K562 (cell line): ENCODE data around the gene POU2F1. TPM values are rescaled to one million over a fixed set of nuclear protein-coding genes. Genes with fewer than 3 reads are reported as not detected.
A peak's percentile ranks its signal among the peaks of the same experiment; 100 is the strongest.

Experiments used
- ARNT ChIP-seq, 2 experiments: fragments of 450-650 bp; IDR thresholded peaks; 2 replicates each; pipeline ENCODE4 v1.6.1; 2016; ENCODE audit warnings: mild to moderate bottlenecking in 1 of 2
- ESRRB ChIP-seq: fragments of 250-450 bp; sonication (Bioruptor Pico); IDR thresholded peaks from 2 replicates; pipeline ENCODE4 v1.5.0; 2020; ENCODE audit warnings: mild to moderate bottlenecking, moderate library complexity, borderline replicate concordance
- HDAC8 ChIP-seq: fragments of 450-650 bp; IDR thresholded peaks from 2 replicates; pipeline ENCODE4 v1.6.1; 2016; ENCODE audit warnings: mild to moderate bottlenecking, missing genetic modification characterization, moderate library complexity, missing compliant biosample characterization
- MYC ChIP-seq, 2 experiments: fragments of 250-450 bp in 1 of 2; sonication (Bioruptor Pico) in 1 of 2; IDR thresholded peaks; 2 replicates each; pipeline versions ENCODE4 v1.5.1 to v1.6.1; 2012 to 2021; ENCODE audit warnings: low read depth in 2 of 2, borderline replicate concordance in 1 of 2, improper control_type of control experiment in 1 of 2, low read length in 1 of 2, mild to moderate bottlenecking in 1 of 2, moderate library complexity in 1 of 2
- RHOXF2B ChIP-seq: fragments of 250-450 bp; sonication (Bioruptor Pico); conservative IDR thresholded peaks from 2 replicates; pipeline ENCODE4 v1.5.1; 2021
- RUNX1 ChIP-seq: sonication (generic); IDR thresholded peaks from 2 replicates; pipeline ENCODE4 v1.6.1; 2016; ENCODE audit warnings: antibody characterized with exemption, low read depth
- SMARCE1 ChIP-seq: fragments of 450-650 bp; IDR thresholded peaks from 2 replicates; pipeline ENCODE4 v1.7.1; 2016; ENCODE audit warnings: mild to moderate bottlenecking
- SUPT5H ChIP-seq: fragments of 450-650 bp; IDR thresholded peaks from 2 replicates; pipeline ENCODE4 v1.6.1; 2016
- ZC3H11A ChIP-seq: IDR thresholded peaks from 2 replicates; pipeline ENCODE4 v1.6.1; 2012; ENCODE audit warnings: low read depth, low read length, improper control_type of control experiment
- ZNF445 ChIP-seq: fragments of 250-450 bp; sonication (Bioruptor Pico); IDR thresholded peaks from 2 replicates; pipeline ENCODE4 v1.4.0; 2020; ENCODE audit warnings: low read depth, mild to moderate bottlenecking, moderate library complexity
- ZNF717 ChIP-seq: fragments of 250-450 bp; sonication (Bioruptor Pico); IDR thresholded peaks from 2 replicates; pipeline ENCODE4 v1.5.0; 2021
- polyA plus RNA-seq, 8 experiments: library from polyadenylated mRNA; depleted of rRNA in 4 of 8; stranded (reverse) in 5 of 8; unstranded in 3 of 8; fragments of >200 nt; fragmentation: Nextera tagmentation in 2 of 8; fragmentation: Illumina TruSeq in 1 of 8; extraction: Ambion mirVana in 2 of 8; extraction: Trizol in 1 of 8; gene quantifications; 2 replicates each; pipeline versions ENCODE4 v1.2.1 to v1.2.3, GENCODE V29; 2011 to 2014; ENCODE audit warnings: inconsistent platforms in 1 of 8, missing spikeins in 1 of 8
- total RNA-seq, 7 experiments: library from RNA; depleted of rRNA in 6 of 7; stranded (reverse); fragments of >200 nt in 6 of 7; fragmentation: Illumina TruSeq in 2 of 7; extraction: Trizol in 2 of 7; gene quantifications; 2 replicates each; pipeline versions ENCODE4 v1.2.1 to v1.2.3, GENCODE V29; 2011 to 2021; ENCODE audit warnings: low replicate concordance in 1 of 7
- TF ChIP-seq, protein P1 (sequence below): fragments of 450-650 bp; IDR thresholded peaks from 2 replicates; pipeline ENCODE4 v1.6.1; 2017; ENCODE audit warnings: antibody characterized with exemption, mild to moderate bottlenecking
- TF ChIP-seq, protein P2 (sequence below): fragments of 250-450 bp; sonication (Bioruptor Pico); IDR thresholded peaks from 2 replicates; pipeline ENCODE4 v1.8.0; 2021; ENCODE audit warnings: mild to moderate bottlenecking, moderate library complexity
- TF ChIP-seq, protein P3 (sequence below): IDR thresholded peaks from 2 replicates; pipeline ENCODE4 v1.6.1; 2012; ENCODE audit warnings: low read depth, low read length, improper control_type of control experiment, borderline replicate concordance
- TF ChIP-seq, protein P4 (sequence below), 3 experiments: fragments of 200-800 bp in 1 of 3; fragments of 250-450 bp in 1 of 3; fragments of 450-650 bp in 1 of 3; sonication (Bioruptor Pico) in 1 of 3; sonication (Bioruptor generic) in 1 of 3; formaldehyde crosslinking in 1 of 3; IDR thresholded peaks; 2 replicates each; pipeline versions ENCODE4 v1.6.1 to v1.8.0; 2016 to 2022; ENCODE audit warnings: mild to moderate bottlenecking in 2 of 3, missing genetic modification characterization in 2 of 3, missing compliant biosample characterization in 1 of 3, moderate library complexity in 1 of 3

POU2F1 gene
- total and polyA plus RNA-seq, 9 of the 15 experiments (the other 6 are each of a cell fraction or from before 2014, with no cell fraction given) = 2.6 to 22.3 (median 8.8) TPM

DNA sequence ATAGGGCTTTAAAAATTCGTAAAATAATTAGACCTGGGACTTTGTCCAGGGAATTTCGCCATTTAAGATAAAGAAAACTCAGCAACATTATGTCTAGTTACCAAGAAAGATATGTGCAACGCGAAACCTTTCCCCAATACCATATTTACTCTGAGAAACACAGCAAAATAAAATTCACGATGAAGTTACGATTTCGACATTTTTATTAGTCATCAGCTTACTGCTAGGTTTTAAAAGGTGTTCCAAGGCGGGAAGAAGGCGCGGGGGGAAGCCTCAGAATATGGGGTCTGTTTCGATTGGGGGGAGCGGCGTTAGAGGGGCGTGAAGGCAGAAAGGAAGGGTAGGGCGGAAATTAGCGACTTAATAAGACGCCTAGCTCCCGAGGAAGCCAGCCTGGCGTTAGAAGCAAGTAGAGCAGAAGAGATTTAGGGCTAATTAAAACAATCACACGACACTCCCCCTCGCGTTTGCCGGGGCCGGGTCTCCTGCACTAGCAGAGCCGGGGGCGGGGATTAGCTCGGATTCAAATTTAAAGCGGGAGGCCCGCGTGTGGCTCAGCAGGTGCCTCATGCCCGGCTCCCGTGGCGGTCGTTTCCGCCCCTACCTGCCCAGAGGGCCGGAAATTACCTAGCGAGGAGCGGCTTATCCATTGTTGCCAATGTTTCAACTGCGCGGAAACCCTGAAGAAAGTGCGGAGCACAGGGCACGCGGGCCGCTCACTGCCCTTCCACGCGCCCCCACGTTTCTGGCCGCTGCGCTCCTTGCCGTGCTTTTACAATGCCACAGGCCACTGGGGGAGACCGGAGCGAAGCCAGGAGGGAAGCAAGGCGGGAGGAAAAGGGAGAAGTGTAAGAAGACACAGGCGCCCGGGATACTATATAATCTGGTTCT lies 795 bp upstream of the POU2F1 start (continued):
- TF ChIP-seq, protein P1, sequence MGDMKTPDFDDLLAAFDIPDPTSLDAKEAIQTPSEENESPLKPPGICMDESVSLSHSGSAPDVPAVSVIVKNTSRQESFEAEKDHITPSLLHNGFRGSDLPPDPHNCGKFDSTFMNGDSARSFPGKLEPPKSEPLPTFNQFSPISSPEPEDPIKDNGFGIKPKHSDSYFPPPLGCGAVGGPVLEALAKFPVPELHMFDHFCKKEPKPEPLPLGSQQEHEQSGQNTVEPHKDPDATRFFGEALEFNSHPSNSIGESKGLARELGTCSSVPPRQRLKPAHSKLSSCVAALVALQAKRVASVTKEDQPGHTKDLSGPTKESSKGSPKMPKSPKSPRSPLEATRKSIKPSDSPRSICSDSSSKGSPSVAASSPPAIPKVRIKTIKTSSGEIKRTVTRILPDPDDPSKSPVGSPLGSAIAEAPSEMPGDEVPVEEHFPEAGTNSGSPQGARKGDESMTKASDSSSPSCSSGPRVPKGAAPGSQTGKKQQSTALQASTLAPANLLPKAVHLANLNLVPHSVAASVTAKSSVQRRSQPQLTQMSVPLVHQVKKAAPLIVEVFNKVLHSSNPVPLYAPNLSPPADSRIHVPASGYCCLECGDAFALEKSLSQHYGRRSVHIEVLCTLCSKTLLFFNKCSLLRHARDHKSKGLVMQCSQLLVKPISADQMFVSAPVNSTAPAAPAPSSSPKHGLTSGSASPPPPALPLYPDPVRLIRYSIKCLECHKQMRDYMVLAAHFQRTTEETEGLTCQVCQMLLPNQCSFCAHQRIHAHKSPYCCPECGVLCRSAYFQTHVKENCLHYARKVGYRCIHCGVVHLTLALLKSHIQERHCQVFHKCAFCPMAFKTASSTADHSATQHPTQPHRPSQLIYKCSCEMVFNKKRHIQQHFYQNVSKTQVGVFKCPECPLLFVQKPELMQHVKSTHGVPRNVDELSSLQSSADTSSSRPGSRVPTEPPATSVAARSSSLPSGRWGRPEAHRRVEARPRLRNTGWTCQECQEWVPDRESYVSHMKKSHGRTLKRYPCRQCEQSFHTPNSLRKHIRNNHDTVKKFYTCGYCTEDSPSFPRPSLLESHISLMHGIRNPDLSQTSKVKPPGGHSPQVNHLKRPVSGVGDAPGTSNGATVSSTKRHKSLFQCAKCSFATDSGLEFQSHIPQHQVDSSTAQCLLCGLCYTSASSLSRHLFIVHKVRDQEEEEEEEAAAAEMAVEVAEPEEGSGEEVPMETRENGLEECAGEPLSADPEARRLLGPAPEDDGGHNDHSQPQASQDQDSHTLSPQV = peak; percentile 82
- TF ChIP-seq ARNT (IDR thresholded peaks at IDR 0.05) (peak in 1 of 2 experiments; percentile 70; a peak in 1 of 4 replicates), SUPT5H (peak; percentile 95), ESRRB (CRISPR knock-in tag) (no peak), ZC3H11A (no peak), MYC (IDR thresholded peaks at IDR 0.05; ENCODE audit: low read depth, low read length) (peak; percentile 96), MYC (CRISPR knock-in tag; IDR thresholded peaks at IDR 0.05; ENCODE audit: borderline replicate concordance, low read depth) (peak; percentile 94), ZNF445 (CRISPR knock-in tag) (no peak), SMARCE1 (peak; percentile 70), ZNF717 (no peak), HDAC8 (tag) (peak; percentile 91), RUNX1 (0 out of 2 replicates have a peak, but pooled peaks have one; percentile 18), RHOXF2B (CRISPR knock-in tag) (no peak; the same call in 1 of the 2 replicates)
- TF ChIP-seq, protein P2, sequence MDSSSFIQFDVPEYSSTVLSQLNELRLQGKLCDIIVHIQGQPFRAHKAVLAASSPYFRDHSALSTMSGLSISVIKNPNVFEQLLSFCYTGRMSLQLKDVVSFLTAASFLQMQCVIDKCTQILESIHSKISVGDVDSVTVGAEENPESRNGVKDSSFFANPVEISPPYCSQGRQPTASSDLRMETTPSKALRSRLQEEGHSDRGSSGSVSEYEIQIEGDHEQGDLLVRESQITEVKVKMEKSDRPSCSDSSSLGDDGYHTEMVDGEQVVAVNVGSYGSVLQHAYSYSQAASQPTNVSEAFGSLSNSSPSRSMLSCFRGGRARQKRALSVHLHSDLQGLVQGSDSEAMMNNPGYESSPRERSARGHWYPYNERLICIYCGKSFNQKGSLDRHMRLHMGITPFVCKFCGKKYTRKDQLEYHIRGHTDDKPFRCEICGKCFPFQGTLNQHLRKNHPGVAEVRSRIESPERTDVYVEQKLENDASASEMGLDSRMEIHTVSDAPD = no peak
- TF ChIP-seq, protein P3, sequence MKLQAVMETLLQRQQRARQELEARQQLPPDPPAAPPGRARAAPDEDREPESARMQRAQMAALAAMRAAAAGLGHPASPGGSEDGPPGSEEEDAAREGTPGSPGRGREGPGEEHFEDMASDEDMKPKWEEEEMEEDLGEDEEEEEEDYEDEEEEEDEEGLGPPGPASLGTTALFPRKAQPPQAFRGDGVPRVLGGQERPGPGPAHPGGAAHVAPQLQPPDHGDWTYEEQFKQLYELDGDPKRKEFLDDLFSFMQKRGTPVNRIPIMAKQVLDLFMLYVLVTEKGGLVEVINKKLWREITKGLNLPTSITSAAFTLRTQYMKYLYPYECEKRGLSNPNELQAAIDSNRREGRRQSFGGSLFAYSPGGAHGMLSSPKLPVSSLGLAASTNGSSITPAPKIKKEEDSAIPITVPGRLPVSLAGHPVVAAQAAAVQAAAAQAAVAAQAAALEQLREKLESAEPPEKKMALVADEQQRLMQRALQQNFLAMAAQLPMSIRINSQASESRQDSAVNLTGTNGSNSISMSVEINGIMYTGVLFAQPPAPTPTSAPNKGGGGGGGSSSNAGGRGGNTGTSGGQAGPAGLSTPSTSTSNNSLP = peak; percentile 89
- TF ChIP-seq, protein P4, sequence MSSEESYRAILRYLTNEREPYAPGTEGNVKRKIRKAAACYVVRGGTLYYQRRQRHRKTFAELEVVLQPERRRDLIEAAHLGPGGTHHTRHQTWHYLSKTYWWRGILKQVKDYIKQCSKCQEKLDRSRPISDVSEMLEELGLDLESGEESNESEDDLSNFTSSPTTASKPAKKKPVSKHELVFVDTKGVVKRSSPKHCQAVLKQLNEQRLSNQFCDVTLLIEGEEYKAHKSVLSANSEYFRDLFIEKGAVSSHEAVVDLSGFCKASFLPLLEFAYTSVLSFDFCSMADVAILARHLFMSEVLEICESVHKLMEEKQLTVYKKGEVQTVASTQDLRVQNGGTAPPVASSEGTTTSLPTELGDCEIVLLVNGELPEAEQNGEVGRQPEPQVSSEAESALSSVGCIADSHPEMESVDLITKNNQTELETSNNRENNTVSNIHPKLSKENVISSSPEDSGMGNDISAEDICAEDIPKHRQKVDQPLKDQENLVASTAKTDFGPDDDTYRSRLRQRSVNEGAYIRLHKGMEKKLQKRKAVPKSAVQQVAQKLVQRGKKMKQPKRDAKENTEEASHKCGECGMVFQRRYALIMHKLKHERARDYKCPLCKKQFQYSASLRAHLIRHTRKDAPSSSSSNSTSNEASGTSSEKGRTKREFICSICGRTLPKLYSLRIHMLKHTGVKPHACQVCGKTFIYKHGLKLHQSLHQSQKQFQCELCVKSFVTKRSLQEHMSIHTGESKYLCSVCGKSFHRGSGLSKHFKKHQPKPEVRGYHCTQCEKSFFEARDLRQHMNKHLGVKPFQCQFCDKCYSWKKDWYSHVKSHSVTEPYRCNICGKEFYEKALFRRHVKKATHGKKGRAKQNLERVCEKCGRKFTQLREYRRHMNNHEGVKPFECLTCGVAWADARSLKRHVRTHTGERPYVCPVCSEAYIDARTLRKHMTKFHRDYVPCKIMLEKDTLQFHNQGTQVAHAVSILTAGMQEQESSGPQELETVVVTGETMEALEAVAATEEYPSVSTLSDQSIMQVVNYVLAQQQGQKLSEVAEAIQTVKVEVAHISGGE (CRISPR knock-in tag; IDR thresholded peaks at IDR 0.05) = peak in 1 of 3 experiments; percentile 89; a peak in 2 of 6 replicates
